CD4-positive, alpha-beta T cell treated with Interleukin-17A for 1 hour (primary cell): ENCODE results near the gene EPX.
"Not testable (repeated sequence)": the region's sequence is repeated elsewhere in the genome, so short reads cannot be mapped to it uniquely, and the experiment has no call there.

Experiments used
- DNase-seq: peaks from one replicate; pipeline ENCODE4 v3.0.0-alpha.2; 2020

Gene EPX, protein sequence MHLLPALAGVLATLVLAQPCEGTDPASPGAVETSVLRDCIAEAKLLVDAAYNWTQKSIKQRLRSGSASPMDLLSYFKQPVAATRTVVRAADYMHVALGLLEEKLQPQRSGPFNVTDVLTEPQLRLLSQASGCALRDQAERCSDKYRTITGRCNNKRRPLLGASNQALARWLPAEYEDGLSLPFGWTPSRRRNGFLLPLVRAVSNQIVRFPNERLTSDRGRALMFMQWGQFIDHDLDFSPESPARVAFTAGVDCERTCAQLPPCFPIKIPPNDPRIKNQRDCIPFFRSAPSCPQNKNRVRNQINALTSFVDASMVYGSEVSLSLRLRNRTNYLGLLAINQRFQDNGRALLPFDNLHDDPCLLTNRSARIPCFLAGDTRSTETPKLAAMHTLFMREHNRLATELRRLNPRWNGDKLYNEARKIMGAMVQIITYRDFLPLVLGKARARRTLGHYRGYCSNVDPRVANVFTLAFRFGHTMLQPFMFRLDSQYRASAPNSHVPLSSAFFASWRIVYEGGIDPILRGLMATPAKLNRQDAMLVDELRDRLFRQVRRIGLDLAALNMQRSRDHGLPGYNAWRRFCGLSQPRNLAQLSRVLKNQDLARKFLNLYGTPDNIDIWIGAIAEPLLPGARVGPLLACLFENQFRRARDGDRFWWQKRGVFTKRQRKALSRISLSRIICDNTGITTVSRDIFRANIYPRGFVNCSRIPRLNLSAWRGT

DNA sequence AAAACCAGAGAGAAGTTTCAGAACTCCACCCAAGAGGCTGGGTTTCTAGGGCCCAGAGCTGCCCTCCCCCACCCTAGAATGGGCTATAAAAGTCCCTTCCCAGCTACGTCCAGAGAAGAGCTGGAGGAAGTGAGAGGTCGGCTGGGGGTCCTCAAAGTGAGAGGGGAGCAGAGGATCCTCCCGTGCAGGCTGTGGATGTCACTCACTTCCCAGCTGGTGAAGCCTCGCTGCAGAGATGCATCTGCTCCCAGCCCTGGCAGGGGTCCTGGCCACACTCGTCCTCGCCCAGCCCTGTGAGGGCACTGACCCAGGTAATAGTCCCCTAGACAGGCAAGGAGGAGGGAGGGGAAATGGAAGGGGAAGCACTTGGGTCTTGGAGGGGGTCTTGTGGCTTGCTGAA, at the start of gene EPX:
EPX (plus strand) TSS at position 115 of the 400 bp plus-strand sequence; CDS start at position 236, 121 bp downstream.
- DNase-seq = no peak

DNA sequence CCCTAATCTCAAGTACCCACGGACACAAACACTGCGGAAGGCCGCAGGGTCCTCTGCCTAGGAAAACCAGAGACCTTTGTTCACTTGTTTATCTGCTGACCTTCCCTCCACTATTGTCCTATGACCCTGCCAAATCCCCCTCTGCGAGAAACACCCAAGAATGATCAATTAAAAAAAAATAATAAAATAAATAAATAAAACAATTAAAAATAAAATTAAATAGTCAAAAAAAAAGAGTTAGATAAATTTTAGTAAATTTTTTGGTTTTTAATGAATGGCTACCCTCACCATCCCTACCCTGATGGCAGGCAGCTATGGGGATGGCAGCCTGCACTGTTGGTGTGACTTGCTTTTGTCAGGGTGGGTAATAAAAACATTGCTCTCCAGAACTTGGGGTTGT, 49.2 kb upstream of the EPX start:
- not testable (repeated sequence) for DNase-seq

DNA sequence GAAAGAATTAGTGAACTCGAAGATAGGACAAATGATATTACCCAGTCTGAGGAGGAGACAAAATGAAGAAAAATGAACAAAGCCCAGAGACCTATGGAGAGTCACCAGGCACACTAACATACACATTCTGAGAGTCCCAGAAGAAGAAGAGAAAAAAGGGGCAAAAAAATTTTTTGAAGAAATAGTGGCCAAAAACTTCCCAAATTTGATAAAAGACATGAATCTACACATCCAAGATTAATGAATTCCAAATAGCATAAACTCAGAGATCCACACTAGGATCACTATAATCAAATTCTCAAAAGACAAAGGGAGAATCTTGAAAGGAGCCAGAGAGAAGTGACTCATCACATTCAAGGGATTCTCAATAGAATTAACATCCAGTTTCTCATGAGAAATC, 47.7 kb upstream of the EPX start:
- DNase-seq = no peak

DNA sequence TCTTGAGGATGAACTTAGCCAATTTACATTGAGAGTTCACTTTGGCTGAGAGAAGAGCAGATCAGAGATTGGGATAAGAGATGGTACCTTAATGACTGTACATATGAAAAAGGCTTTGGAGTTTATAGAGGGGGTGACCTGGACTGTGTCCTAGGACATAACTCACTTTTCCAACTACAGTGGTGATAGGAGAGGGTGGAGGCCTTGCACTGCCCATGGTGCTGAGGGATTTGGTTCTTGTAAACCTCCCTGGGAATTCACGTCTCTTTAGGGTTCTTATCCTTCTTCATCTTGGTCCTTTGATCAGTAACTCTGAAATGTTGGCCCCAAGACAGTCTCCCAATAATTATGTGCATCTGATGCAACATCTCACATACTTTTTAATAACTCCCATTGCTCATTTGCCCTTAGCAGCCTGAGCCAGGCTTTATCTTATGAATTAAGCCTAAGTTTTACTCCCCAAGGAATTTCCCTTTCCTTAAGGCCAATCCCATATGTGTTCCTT, 44.5 kb upstream of the EPX start, which contains the start of gene OR4D1:
OR4D1 (plus strand) TSS at position 455 of the 505 bp plus-strand sequence. CDS start 6,770 bp downstream, outside the sequence.
- DNase-seq = no peak

DNA sequence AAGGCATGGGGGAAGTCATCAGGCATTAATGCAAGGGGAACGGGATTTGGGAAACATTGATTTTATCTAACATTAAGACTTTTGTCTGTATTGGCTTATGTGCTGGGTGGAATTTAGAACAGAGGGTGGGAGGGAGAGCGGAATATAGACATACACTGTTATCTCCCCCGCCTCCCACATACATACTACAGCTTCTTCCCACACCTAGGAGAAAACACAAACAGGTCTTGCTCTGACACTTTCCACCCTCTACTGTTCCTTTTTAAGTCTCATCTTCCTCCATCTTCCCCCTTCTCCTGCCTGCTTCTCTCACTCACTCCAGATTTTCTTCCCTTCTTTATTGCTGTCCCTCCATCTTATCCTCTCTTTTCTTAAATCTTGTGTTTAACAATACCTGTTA, 43.9 kb upstream of the EPX start:
- DNase-seq = no peak

DNA sequence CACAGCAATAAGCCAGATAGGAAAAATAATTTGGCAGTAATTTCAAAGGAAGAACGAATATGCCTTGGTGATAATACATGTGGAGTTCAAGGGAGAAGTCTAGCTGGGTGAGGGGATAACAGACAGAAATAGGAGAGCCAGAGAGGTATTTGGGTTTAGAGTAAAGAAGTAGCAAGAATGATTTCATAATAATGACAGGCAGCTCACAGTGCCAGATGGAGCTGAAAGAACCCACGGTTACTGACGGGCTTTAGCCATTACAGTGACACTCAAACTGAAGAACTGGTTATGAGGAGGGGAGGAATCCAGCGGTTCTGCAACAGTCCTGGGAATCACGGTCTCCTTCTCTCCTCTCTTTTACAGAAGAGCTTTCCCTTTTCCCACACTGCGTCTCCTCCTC, 42.1 kb upstream of the EPX start:
- no peak for DNase-seq

DNA sequence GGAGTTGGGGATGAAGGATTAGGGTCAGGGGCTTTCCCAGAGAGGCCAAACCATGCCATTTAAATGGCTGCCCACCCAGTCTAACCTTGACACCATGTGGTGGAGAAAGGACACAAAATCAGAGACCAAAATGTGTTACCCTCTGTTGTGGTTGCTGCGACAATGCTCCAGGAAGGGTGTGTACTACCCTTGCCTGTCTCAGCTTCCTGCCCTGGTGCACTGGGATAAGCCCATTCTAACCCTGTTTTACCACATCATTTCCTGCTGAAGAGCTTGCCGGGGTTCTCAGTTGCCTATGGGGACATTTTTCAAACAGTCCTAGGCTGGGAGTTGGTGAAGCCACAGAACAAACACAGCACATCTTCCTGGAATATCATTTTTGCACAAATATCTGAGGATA, 39.5 kb upstream of the EPX start:
- DNase-seq = peak; percentile 89

DNA sequence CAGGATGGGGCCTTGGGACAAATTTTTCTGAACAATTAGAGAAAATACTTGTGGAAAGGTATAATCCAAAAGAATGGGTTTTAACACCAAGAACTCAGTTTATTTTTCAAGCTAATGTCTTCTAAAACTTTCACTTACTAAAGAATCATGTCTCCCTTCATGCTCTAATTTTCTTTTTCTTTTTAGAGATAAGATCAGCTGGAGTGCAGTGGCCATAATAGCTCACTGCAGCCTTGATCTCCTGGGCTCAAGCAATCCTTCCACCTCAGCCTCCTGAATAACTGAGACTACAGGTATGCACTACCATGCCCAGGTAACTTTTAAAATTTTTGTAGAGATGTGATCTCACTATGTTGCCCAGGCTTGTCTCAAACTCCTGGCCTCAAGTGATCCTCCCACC, 38.9 kb upstream of the EPX start:
- peak; percentile 29 for DNase-seq

DNA sequence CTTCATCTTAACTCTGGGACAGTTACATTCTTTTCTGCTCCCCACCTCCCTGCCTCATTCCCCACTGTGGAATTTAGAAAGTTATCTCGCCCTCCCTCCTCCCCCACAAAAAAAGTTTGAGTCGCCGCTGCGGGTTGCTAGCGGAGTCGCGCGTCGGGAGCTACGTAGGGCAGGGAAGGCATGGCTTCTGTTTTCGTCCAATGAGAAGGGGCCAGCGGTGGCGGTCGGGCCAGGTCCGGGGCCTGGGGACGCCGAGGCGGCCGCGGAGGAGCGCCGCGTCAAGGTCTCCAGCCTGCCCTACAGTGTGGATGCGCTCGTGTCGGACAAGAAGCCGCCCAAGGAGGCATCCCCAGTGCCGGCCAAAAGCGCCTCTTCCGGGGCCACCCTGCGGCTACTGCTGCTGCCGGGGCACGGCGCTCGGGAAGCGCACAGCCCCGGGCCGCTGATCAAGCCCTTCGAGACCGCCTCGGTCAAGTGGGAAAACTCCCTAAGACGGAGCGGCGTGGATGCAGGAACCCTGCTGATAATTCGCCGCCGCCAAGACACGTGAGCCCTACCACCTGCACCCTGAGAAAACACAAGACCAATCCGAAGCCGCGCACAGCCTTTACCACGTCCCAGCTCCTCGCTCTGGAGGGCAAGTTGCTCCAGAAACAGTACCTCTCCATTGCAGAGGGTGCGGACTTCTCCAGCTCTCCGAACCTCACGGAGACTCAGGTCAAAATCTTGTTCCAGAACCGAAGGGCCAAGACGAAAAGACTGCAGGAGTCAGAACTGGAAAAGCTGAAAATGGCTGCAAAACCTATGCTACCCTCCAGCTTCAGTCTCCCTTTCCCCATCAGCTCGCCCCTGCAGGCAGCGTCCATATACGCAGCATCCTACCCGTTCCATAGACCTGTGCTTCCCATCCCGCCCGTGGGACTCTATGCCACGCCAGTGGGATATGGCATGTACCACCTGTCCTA, 35.4 kb upstream of the EPX start:
- DNase-seq = peak; percentile 73

DNA sequence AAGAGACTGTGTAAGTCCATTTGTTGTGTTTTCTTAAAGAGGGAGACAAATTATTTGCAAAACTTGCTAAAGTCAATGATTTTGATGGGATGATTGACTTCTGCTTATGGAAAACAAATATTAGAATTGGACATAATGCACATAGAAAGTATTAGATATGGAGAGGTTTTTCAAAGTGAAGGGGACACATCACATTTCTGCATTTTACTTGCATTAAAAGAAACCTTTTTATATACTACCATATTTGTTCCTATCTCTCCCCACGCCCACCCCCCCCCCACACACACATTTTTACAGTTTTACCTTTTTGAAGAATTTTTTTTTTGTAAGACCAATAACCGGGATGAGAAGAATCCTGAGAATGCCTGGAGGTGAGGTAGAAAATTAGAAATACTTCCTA, 34.3 kb upstream of the EPX start:
- DNase-seq = no peak

DNA sequence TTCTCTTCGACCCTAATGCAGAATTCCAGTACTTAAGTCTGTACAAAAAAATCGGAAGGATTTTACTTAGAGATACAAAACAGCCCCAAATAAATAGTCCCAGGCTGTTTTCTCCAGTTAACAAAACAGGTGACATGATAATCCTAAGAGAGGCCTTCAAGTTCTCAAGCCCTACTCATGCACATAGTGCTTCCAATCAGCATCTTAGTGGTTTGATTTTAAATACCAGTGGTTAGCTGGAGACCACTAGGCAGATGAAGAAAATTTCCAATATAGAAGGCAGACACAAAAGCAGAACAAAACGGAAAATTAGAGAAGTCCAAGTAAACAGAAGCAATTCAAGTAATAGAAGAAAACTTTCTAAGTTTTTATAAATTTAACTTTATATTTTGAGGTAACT, 31.0 kb upstream of the EPX start:
- DNase-seq = no peak

DNA sequence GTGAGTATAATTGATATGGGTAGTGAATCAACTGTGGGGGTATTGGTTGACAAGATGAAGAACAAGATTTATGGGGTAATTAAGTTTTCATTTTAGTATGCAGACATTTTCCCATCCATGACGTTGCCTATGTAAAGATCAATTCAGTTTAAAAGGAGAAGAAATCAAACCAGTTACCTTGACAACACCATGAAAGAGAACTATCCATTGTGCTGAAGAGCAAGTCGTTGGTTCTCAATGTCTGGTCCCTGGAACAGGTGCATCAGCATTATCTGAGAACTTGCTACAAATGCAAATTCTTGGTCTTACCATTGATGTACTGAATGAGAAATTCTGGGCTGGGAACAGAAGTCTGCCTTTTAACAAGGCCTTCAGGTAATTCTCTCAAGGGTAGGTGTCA, 26.5 kb upstream of the EPX start:
- DNase-seq = no peak

DNA sequence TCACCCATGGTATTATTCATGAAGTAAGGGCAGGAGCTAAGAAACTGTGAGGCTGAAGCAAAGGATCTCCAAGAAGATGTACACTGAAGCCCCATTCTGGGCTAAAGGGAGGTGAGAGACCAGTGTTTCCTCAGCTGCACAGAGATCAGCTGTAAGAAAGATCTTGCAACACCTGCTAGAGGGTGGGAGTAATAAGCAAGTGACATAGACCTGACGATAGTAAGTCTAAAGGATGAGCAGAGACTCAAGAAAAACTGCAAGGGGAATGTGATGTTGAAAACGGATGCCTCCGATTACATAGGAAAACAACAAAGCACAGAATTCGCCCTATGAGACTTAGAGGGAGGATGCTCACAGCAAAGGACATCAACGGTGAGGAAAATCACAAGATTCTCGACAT, 25.8 kb upstream of the EPX start, which contains the start of gene OR4D2:
OR4D2 (plus strand) TSS at position 301 of the 400 bp plus-strand sequence. CDS start 2,674 bp downstream, outside the sequence.
- no peak for DNase-seq

DNA sequence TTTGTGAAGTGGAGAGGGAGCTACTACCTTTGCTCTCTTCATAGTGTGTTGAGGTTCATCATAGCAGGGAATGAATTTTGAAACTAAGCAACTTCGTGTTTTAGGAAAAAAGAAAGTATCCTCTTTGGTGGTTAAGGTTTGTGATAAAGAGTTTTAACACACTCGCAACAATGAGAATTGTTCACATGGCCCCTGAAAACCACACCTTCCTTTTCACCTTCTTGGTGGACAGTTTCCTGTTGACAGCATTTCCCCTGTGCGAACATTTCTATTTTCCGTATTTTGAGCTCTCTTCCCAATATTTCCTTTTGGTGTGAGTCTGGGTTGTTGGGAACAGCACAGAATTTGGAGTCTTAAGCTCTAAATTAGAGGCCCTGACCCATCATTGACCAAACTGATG, 21.9 kb upstream of the EPX start:
- DNase-seq = peak; percentile 37

DNA sequence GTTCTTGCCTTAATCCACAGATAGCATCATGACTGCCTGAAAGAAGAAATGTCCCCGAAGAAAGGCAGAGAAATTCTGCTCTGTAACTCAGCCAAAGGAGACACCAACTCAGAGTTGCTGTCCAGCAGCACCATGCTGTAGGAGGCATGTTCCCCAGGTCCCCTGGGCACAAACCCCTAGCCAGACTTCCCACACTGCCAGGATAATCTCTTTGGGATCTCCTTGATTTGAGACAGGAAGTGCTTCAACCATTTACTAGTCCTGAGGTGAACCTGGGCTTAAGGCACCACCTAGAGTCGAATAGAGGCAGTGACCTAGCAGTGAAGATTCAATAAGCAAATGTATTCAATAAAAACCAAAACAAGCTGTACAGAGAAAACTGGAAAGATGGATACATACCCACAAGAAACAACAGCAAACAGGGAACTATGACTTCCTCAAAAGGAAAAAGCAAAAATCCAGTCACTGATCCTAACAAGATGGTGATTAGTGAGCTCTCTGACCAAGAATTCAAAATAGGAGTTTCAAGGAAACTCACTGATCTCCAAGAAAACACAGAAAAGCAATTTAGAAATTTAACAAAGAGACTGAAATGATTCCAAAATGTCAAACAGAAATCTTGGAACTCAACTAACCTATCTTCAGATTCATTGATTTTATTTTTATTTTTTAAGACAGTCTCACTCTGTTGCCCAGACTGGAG, 20.0 kb upstream of the EPX start:
- peak; percentile 79 for DNase-seq

DNA sequence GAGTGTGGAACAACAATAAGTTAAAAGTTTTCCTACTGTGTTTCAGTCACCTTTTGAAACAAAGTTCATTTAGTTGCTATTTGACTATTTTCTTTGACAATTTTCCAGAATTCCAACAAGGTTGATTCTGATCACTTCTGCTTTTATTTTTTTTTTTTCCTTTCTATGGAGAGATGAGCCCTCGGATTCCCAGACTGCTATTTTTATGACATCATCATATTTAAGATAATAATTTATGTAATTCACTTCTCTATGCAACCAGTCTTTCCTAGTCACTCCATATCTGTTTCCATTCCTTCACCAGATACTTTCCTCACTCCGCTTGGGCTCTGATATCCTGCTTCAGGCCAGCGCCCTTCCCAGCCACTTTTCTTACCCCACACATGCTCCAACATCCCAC, 17.7 kb upstream of the EPX start:
- no peak for DNase-seq

DNA sequence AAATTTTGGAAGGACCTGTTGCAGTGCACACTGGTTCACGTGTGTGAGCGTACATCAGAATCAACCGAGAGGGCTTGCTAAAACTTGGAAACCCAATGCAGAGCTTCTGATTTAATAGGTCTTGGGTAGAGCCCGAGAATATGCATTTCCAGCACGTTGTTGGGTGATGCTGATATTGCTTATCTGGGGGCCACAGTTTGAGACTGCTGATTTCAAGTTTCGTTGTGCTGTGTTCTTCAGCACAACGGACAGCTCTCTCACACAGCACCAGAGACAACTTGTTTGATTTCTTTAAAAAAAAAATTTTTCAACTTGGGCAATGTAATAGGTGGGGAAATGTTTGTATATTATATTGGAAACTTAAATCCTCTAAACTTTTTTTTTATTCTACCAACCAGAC, 16.3 kb upstream of the EPX start:
- no peak for DNase-seq

DNA sequence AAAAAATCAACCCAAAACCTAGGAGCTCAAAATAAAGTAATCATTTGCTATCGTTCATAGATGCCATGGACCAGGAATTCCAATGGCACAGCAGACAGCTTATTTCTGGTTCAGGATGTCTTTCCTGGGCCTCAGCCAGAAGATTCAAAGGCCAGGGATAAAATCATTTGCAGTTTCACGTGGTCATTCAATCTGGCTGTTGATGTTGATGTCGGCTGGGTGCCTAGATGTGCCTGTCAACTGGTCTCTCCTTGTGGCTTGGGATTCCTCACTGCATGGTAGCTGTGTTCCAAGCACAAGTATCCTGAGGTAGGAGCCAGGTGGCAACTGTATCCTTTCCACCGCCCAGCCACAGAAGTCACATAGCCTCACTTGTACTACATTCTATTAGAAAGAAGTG, 10.7 kb upstream of the EPX start:
- no peak for DNase-seq

DNA sequence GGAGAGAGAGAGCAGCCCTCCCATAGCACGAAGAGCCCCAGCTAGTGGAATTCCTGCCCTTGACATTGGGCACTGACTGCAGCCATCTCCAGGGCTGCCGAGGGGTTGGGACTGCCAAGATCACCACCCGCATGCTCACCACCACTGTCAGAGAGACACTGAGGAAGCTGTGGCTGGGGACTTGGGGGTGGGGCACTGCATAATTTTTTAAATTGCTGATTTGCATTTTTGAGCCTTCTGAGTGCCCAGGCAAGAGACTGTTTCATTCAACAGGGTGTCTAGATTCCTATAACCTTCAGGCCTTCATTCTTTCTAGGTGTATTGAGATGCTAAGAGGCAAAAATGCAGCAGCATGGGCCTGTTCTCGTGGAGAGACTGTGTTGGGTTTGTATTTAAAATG, 9.0 kb upstream of the EPX start:
- no peak for DNase-seq

DNA sequence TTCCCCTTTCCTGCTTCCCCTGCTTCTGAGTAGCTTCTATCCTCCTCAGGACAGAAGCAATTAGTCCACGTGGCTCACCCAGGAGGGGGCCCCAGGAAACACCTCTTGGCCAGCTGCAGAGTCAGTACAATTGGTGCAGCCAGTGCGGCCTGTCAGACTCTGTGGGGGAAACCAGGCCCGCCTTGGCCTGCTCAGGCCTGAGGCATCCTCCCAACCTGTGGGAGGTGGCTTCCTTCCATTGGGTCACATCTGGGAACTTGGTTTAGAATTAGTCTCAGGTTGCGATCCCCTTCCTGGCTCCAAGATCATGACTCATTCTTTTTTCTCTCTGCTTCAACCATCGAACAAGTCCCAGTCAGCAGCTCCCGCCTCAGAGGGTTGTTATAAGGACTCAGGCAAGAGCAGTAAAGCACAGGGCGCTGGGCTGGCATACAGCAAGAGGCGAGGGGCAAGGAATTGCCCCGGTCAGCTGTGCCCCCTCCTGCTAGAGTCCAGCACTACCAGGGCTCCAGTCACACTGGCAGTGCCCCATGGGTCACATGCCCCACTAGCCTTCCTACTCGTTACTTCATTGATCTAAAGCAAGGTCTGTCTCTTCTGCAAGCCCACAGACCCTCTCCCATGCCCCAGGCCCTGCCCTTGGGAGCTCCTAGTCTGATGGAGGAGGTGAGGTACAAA, 8.1 kb upstream of the EPX start:
- DNase-seq = no peak

DNA sequence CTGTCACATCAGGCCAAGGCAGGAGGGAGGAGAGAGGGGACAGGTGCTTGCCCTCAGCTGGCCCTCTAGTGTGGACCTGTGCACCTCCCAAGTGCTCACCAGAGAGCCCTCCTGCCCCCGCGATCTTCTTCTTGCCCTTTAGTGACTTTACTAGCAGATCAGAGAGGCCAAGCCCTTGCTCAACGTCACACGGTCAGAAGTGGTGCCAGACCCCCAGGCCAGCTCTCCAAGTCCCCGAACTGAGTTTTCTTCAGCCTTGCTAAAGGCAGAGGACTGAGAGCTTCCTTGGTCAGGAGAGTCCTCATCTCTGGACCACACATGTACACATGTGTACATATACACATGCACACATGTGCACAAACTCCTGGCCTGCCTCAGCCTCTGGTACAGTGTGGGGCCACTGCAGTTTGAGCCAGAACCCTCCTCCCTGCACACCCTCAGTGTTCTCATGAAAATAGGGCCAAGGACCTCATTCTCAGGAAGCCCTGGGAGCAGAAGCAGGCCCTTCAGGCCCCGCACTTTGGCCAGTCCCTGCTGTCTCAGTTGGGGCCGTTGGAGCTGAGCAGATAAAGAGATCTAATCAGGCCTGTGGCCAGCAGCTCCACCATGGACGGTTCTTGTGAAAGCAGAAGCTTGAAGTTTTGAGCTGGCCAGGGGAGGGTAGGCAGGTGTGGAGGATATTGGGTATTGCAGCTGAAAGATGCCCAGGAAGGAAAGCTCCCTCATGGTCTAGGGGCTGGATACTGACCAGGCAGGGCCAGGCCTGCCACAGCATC, 7.4 kb upstream of the EPX start:
- no peak for DNase-seq
